HG03439 (cell line): ENCODE results near the gene SLC16A9.
A peak's percentile ranks its signal among the peaks of the same experiment; 100 is the strongest.

ENCODE experiments used
- ATAC-seq: cut with Tn5 transposase; IDR thresholded peaks from one replicate; pipeline ENCODE4 v1.9.1; 2021; ENCODE audit warnings: mild to moderate bottlenecking, moderate library complexity; ENCODE audit not compliant: unreplicated experiment

Gene SLC16A9

GRCh38 chr10:59631237-59631636 lies 78.4 kb downstream of the SLC16A9 start:
- no peak for ATAC-seq

GRCh38 chr10:59628965-59629364 lies 80.7 kb downstream of the SLC16A9 start:
- ATAC-seq, result no peak

- no peak for ATAC-seq
Measured at GRCh38 chr10:59628456-59628855, 81.2 kb downstream of the SLC16A9 start.

GRCh38 chr10:59627366-59628018 lies 82.2 kb downstream of the SLC16A9 start:
- no peak for ATAC-seq

GRCh38 chr10:59626523-59626869 lies 83.2 kb downstream of the SLC16A9 start:
- no peak for ATAC-seq

GRCh38 chr10:59625721-59626522 lies 83.7 kb downstream of the SLC16A9 start:
- ATAC-seq, result peak; percentile 90

- no peak for ATAC-seq
Measured at GRCh38 chr10:59624951-59625350, 84.7 kb downstream of the SLC16A9 start.

- no peak for ATAC-seq
Measured at GRCh38 chr10:59624136-59624535, 85.5 kb downstream of the SLC16A9 start.

GRCh38 chr10:59623133-59624121 lies 86.2 kb downstream of the SLC16A9 start:
- no peak for ATAC-seq

- ATAC-seq, result no peak
Measured at GRCh38 chr10:59622320-59623132, 87.1 kb downstream of the SLC16A9 start.

- ATAC-seq, result no peak
Measured at GRCh38 chr10:59621771-59622170, 87.9 kb downstream of the SLC16A9 start.

- ATAC-seq, result no peak
Measured at GRCh38 chr10:59618666-59619065, 91.0 kb downstream of the SLC16A9 start.

- ATAC-seq, result no peak
Measured at GRCh38 chr10:59617996-59618395, 91.7 kb downstream of the SLC16A9 start.

- ATAC-seq, result no peak
Measured at GRCh38 chr10:59611048-59611447, 98.6 kb downstream of the SLC16A9 start.

GRCh38 chr10:59607970-59608369 lies 101.7 kb downstream of the SLC16A9 start:
- ATAC-seq, result no peak

GRCh38 chr10:59606551-59606961 lies 103.1 kb downstream of the SLC16A9 start:
- no peak for ATAC-seq

GRCh38 chr10:59601985-59602384 lies 107.7 kb downstream of the SLC16A9 start:
- ATAC-seq, result no peak
